IPS DF 6.9 (cell line): ENCODE results near the gene PIP4K2A.
"Not testable (repeated sequence)": the region's sequence is repeated elsewhere in the genome, so short reads cannot be mapped to it uniquely, and the experiment has no call there.

ENCODE experiments used
- DNase-seq: peaks from one replicate; pipeline ENCODE4 v3.0.0-alpha.2; 2013; ENCODE audit warnings: low read depth, low spot score
- H3K27ac ChIP-seq: one replicate; pipeline ENCODE4 v1.5.1; 2013; ENCODE audit warnings: low read length, control low read depth
- H3K27me3 ChIP-seq: 2 replicates; pipeline ENCODE4 v1.6.1; 2013; ENCODE audit warnings: mild to moderate bottlenecking, low read length; ENCODE audit not compliant: control insufficient read depth, insufficient read depth
- H3K36me3 ChIP-seq: 2 replicates; pipeline ENCODE4 v1.6.1; 2013; ENCODE audit warnings: low read length; ENCODE audit not compliant: control insufficient read depth, insufficient read depth
- H3K4me1 ChIP-seq: 2 replicates; pipeline ENCODE4 v1.6.1; 2013; ENCODE audit warnings: low read length; ENCODE audit not compliant: control insufficient read depth, insufficient read depth
- H3K4me3 ChIP-seq: 2 replicates; pipeline ENCODE4 v1.5.1; 2013; ENCODE audit warnings: mild to moderate bottlenecking, low read length
- H3K9me3 ChIP-seq: 2 replicates; pipeline ENCODE4 v1.6.1; 2013; ENCODE audit warnings: low read length, inconsistent platforms; ENCODE audit not compliant: control insufficient read depth, insufficient read depth
- WGBS: extraction: QIAGEN DNeasy Blood & Tissue Kit; methylation state at CpG from one replicate; pipeline ENCODE4 v1.1.7; 2013; ENCODE audit warnings: mixed read lengths, missing lambda C conversion rate; ENCODE audit not compliant: insufficient read length, insufficient coverage; 5-methylcytosine and 5-hydroxymethylcytosine counted together

The PIP4K2A gene

GRCh38 chr10:22741631-22742030 lies 27.3 kb upstream of the PIP4K2A start:
- not testable (repeated sequence) for H3K9me3 ChIP-seq, H3K36me3 ChIP-seq, H3K27ac ChIP-seq, H3K4me3 ChIP-seq, H3K27me3 ChIP-seq, H3K4me1 ChIP-seq, DNase-seq
- WGBS, result no CpG with 5 or more reads among the region's 4 CpGs

- Histone ChIP-seq H3K4me1 (no peaks in the 10 kb centered on the region), H3K4me3 (no peak overlapping the region), H3K27me3 (no peaks in the 10 kb centered on the region), H3K9me3 (no peaks in the 10 kb centered on the region), H3K27ac (no peak overlapping the region), H3K36me3 (no peaks in the 10 kb centered on the region)
- no CpG with 5 or more reads among the region's 2 CpGs for WGBS
- DNase-seq, result no peak
Measured at GRCh38 chr10:22740180-22740579, 25.8 kb upstream of the PIP4K2A start.

GRCh38 chr10:22737587-22737986 lies 23.2 kb upstream of the PIP4K2A start:
- Histone ChIP-seq H3K4me1 (no peaks in the 10 kb centered on the region), H3K36me3 (no peaks in the 10 kb centered on the region), H3K4me3 (no peak overlapping the region), H3K9me3 (no peaks in the 10 kb centered on the region), H3K27ac (no peak overlapping the region), H3K27me3 (no peaks in the 10 kb centered on the region)
- no CpG with 5 or more reads among the region's 1 CpG for WGBS
- DNase-seq, result no peak

- H3K4me1 ChIP-seq, result no peaks in the 10 kb centered on the region
- no peaks in the 10 kb centered on the region for H3K9me3 ChIP-seq
- no peaks in the 10 kb centered on the region for H3K36me3 ChIP-seq
- H3K4me3 ChIP-seq, result no peak overlapping the region
- H3K27me3 ChIP-seq, result no peaks in the 10 kb centered on the region
- no peak for DNase-seq
- H3K27ac ChIP-seq, result no peak overlapping the region
Measured at GRCh38 chr10:22736134-22736533, 21.8 kb upstream of the PIP4K2A start.

GRCh38 chr10:22733992-22734391 lies 19.6 kb upstream of the PIP4K2A start:
- Histone ChIP-seq H3K27ac (no peak overlapping the region), H3K27me3 (no peaks in the 10 kb centered on the region), H3K9me3 (no peaks in the 10 kb centered on the region), H3K4me3 (no peak overlapping the region), H3K4me1 (no peaks in the 10 kb centered on the region), H3K36me3 (no peaks in the 10 kb centered on the region)
- no peak for DNase-seq
- no CpG with 5 or more reads among the region's 3 CpGs for WGBS

- no peaks in the 10 kb centered on the region for H3K36me3 ChIP-seq
- H3K9me3 ChIP-seq, result no peaks in the 10 kb centered on the region
- H3K27ac ChIP-seq, result no peak overlapping the region
- WGBS, result no CpG with 5 or more reads among the region's 3 CpGs
- no peak overlapping the region for H3K4me3 ChIP-seq
- H3K27me3 ChIP-seq, result no peaks in the 10 kb centered on the region
- no peak for DNase-seq
- peaks cover 1% of the 10 kb centered on the region; the same call in 1 of the 2 replicates for H3K4me1 ChIP-seq
Measured at GRCh38 chr10:22727663-22728062, 13.3 kb upstream of the PIP4K2A start.

- Histone ChIP-seq H3K27ac (no peak overlapping the region), H3K4me1 (peaks cover 4% of the 10 kb centered on the region; the same call in 1 of the 2 replicates), H3K4me3 (no peak overlapping the region), H3K27me3 (no peaks in the 10 kb centered on the region), H3K9me3 (no peaks in the 10 kb centered on the region), H3K36me3 (no peaks in the 10 kb centered on the region)
- WGBS, result no CpG with 5 or more reads among the region's 2 CpGs
- no peak for DNase-seq
Measured at GRCh38 chr10:22727112-22727511, 12.7 kb upstream of the PIP4K2A start.

GRCh38 chr10:22724773-22725172 lies 10.4 kb upstream of the PIP4K2A start:
- H3K4me1 ChIP-seq, result peaks cover 4% of the 10 kb centered on the region; the same call in 1 of the 2 replicates
- H3K27ac ChIP-seq, result no peak overlapping the region
- H3K27me3 ChIP-seq, result no peaks in the 10 kb centered on the region
- H3K36me3 ChIP-seq, result no peaks in the 10 kb centered on the region
- DNase-seq, result no peak
- WGBS, result no CpG with 5 or more reads among the region's 3 CpGs
- no peaks in the 10 kb centered on the region for H3K9me3 ChIP-seq
- H3K4me3 ChIP-seq, result no peak overlapping the region

- no peak overlapping the region for H3K4me3 ChIP-seq
- DNase-seq, result no peak
- H3K4me1 ChIP-seq, result peaks cover 4% of the 10 kb centered on the region; the same call in 1 of the 2 replicates
- H3K27me3 ChIP-seq, result no peaks in the 10 kb centered on the region
- H3K27ac ChIP-seq, result no peak overlapping the region
- no CpG with 5 or more reads among the region's 6 CpGs for WGBS
- no peaks in the 10 kb centered on the region for H3K36me3 ChIP-seq
- H3K9me3 ChIP-seq, result no peaks in the 10 kb centered on the region
Measured at GRCh38 chr10:22723783-22724182, 9.4 kb upstream of the PIP4K2A start.

- no CpG with 5 or more reads among the region's 5 CpGs for WGBS
Measured at GRCh38 chr10:22723343-22723779, 9.0 kb upstream of the PIP4K2A start.

GRCh38 chr10:22722626-22723169 lies 8.3 kb upstream of the PIP4K2A start:
- Histone ChIP-seq H3K9me3 (no peaks in the 10 kb centered on the region), H3K4me1 (peaks cover 4% of the 10 kb centered on the region; the same call in 1 of the 2 replicates), H3K27me3 (no peaks in the 10 kb centered on the region), H3K4me3 (no peak overlapping the region), H3K27ac (no peak overlapping the region), H3K36me3 (no peaks in the 10 kb centered on the region)
- WGBS, result no CpG with 5 or more reads among the region's 4 CpGs
- DNase-seq, result no peak

More at GRCh38 chr10:22723343-22723779, 9.0 kb upstream of the PIP4K2A start:
- no peak overlapping the region for H3K27ac ChIP-seq
- peaks cover 4% of the 10 kb centered on the region; the same call in 1 of the 2 replicates for H3K4me1 ChIP-seq
- H3K36me3 ChIP-seq, result no peaks in the 10 kb centered on the region
- no peaks in the 10 kb centered on the region for H3K27me3 ChIP-seq
- H3K4me3 ChIP-seq, result no peak overlapping the region
- no peaks in the 10 kb centered on the region for H3K9me3 ChIP-seq
- no peak for DNase-seq
